ENCODE measurements around the gene DSCAML1.

The DSCAML1 gene

DNA sequence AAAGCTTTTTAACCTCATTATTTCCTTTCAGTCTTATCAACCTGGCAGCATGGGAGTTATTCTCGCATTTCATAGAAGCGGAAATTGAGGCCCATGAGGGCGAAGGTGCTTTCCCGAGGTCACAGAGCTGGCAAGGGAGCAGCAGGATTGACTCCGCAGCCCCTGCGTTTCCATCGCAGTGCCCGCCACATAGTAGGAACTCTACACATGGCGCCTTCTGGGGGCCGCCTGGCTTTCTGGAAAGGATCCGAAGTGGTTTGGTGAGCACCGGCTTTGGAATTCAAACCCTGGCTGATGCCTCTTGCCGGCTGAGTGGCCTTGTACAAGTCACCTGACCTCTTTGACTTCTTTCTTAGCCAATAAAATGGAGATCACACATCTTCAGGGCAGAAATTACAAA is 376.0 kb downstream of the DSCAML1 start:
- no peak for DNase-seq (ENCODE audit: low read depth)

DNA sequence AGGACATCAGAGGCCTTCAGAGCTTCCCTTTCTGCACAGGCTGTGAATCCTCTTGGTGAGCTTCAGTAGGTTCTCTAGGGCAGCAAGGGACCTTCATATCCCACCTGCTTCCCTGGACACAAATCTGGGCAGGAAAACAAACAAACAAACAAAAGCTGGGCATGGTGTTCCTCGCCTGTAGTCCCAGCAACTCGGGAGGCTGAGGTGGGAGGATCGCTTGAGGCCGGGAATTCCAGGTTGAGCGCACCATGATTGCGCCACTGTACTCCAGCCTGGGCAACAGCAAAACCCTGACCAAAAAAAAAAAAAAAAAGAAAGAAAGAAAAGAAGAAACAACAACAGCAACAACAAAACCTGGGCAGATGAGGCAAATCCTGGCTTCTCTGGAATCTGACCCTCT is 376.4 kb downstream of the DSCAML1 start:
- DNase-seq (ENCODE audit: low read depth): no peak
- no peak overlapping the region for H3K4me3 ChIP-seq (replicated peaks; ENCODE audit: low read depth, low read length)
- TF ChIP-seq, protein P1, sequence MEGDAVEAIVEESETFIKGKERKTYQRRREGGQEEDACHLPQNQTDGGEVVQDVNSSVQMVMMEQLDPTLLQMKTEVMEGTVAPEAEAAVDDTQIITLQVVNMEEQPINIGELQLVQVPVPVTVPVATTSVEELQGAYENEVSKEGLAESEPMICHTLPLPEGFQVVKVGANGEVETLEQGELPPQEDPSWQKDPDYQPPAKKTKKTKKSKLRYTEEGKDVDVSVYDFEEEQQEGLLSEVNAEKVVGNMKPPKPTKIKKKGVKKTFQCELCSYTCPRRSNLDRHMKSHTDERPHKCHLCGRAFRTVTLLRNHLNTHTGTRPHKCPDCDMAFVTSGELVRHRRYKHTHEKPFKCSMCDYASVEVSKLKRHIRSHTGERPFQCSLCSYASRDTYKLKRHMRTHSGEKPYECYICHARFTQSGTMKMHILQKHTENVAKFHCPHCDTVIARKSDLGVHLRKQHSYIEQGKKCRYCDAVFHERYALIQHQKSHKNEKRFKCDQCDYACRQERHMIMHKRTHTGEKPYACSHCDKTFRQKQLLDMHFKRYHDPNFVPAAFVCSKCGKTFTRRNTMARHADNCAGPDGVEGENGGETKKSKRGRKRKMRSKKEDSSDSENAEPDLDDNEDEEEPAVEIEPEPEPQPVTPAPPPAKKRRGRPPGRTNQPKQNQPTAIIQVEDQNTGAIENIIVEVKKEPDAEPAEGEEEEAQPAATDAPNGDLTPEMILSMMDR (IDR thresholded peaks at IDR 0.05; ENCODE audit: low read length, missing control alignments): no peak

More for the DNA sequence above, 376.0 kb downstream of the DSCAML1 start:
- no peak overlapping the region for H3K4me3 ChIP-seq (replicated peaks; ENCODE audit: low read depth, low read length)
- TF ChIP-seq, protein P1 (IDR thresholded peaks at IDR 0.05; ENCODE audit: low read length, missing control alignments): no peak

DNA sequence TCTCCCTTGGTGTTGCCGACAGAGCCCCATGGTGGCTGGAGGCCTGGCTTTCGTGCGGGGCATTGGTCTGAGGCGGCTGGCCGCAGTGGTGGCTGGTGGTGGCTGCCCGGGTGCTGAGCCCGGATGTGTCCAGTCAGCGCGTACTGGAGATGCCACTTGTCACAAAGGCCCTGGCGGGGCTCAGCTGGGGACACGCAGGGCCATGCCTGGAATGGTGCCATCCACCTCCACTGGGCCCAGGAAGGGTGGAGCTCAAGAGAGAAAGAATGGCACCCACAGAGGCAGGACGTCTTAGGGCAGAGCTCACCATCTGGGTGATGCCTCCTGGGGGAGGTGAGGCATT is 376.9 kb downstream of the DSCAML1 start:
- no peak for DNase-seq (ENCODE audit: low read depth)
- TF ChIP-seq, protein P1 (IDR thresholded peaks at IDR 0.05; ENCODE audit: low read length, missing control alignments): no peak
- H3K4me3 ChIP-seq (replicated peaks; ENCODE audit: low read depth, low read length): no peak overlapping the region

DNA sequence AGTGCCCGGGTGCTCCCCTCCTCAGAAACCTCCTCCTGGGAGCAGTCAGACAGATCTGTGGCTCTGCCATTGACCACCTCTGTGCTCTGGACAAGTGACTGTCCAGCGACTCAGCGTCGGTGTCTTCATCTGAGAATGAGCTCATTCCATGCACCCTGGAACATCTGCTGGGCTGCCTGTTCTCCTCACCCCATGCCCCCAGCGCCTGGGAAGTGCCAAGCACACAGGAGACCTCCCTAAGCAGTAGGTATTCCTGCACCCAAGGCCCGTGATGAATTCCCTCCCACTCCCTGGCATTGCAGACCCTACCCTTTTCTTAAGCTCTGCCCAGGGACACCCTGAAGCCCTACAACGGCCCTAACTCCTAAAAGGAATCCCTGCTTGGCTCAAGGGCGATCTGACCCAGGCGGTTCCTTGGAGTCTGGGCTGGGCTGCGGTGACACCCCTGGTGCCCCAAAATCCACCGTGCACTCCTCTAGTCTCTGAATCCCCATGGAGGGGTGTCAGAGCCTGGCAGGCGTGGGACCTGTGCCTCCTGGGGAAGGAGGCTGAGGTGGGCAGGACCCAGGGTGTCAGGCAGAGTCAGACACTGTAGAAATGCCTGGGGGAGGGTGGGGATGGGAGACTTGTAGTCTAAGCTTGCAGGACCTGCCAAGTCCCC is 377.4 kb downstream of the DSCAML1 start:
- no peak overlapping the region for H3K4me3 ChIP-seq (replicated peaks; ENCODE audit: low read depth, low read length)
- no peak for DNase-seq (ENCODE audit: low read depth)
- TF ChIP-seq, protein P1 (IDR thresholded peaks at IDR 0.05; ENCODE audit: low read length, missing control alignments): no peak

DNA sequence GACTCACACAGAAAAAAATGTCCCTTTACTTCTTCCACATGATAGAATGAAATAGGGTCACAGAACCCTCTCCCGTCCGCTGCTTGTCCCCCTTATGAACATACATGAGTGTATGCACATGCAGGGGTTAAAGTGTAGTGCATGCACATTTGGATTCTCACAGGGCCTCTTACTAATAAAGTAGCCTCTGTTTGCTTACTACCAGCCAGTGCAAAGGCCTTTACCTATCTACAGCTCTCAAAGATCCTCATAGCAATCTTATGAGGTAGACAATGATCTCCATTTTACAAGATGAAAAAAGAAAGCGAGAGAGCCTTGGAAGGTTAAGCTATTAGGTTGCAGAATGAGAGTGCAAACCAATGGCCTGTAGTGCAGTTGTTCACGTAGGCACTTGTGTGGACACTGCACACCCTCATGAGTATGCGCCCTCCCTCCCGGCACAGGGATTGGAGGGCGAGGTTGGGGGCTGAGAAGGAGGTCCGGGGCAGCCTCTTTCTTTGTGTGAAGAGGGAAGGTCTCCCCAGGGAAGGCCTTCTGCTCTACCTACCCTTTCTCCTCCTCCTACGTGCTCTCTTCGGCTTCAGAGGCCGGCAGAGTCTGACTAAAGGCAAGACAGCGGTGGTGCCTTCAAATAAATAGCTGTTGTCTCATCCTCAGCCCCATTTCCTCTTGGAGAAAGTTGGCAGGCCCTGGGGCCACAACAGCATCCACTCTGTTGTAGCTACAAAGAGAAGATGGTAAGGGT is 378.1 kb downstream of the DSCAML1 start:
- TF ChIP-seq, protein P1 (IDR thresholded peaks at IDR 0.05; ENCODE audit: low read length, missing control alignments): no peak
- H3K4me3 ChIP-seq (replicated peaks; ENCODE audit: low read depth, low read length): no peak overlapping the region
- no peak for DNase-seq (ENCODE audit: low read depth)

DNA sequence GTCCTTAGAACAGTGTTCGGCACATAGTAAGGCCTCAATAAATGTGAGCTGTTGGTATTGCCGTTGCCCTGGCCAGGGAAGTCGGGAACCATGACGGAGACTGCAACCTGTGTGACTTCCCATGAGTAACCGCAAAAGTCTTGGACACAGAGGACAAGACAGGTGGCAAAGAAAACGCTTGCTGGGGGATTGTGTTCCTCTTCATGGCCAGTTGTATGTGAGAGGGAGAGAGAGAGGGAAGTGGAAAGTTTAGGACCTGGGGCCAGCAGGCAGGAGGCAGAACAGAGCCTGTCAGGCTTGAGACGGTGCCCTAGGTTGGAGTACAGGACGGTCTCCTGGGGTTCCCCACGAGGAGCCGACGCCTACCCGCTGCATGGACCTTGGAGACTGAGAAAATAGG is 379.2 kb downstream of the DSCAML1 start:
- no peak for DNase-seq (ENCODE audit: low read depth)
- H3K4me3 ChIP-seq (replicated peaks; ENCODE audit: low read depth, low read length): no peak overlapping the region
- TF ChIP-seq, protein P1 (IDR thresholded peaks at IDR 0.05; ENCODE audit: low read length, missing control alignments): no peak
